Kidney epithelial cell (primary cell): ENCODE measurements around the gene SLC35F6. TPM values are rescaled to one million over a fixed set of nuclear protein-coding genes. Genes with fewer than 3 reads are reported as not detected.

ENCODE experiments used
- DNase-seq: peaks from one replicate; pipeline ENCODE4 v3.0.0-alpha.2; 2010; ENCODE audit warnings: low read depth
- H3K27me3 ChIP-seq: 2 replicates; pipeline ENCODE4 v1.6.0; 2011; ENCODE audit warnings: low read length; ENCODE audit not compliant: control insufficient read depth, insufficient read depth
- H3K36me3 ChIP-seq: 2 replicates; pipeline ENCODE4 v1.5.1; 2011; ENCODE audit warnings: low read length; ENCODE audit not compliant: control insufficient read depth, insufficient read depth
- H3K4me3 ChIP-seq: 2 replicates; pipeline ENCODE4 v1.5.1; 2011; ENCODE audit warnings: low read depth, mild to moderate bottlenecking, control low read depth, low read length
- CTCF ChIP-seq: IDR thresholded peaks from 2 replicates; pipeline ENCODE4 v1.5.1; 2011; ENCODE audit warnings: mild to moderate bottlenecking, moderate library complexity, low read length, control low read depth, inconsistent platforms; ENCODE audit not compliant: insufficient read depth, poor library complexity, severe bottlenecking
- total RNA-seq: library from RNA; depleted of rRNA; stranded (reverse); fragments of >200 nt; gene quantifications from 2 replicates; pipeline ENCODE4 v1.2.3, GENCODE V29; 2015

Gene SLC35F6
- total RNA-seq, 1 donor from 2014 or later, result 80.5 TPM

GRCh38 chr2:26778507-26778906 is 14.4 kb downstream of the SLC35F6 start:
- peaks cover 4% of the 10 kb centered on the region for H3K36me3 ChIP-seq
- no peaks in the 10 kb centered on the region for H3K27me3 ChIP-seq
- TF ChIP-seq CTCF, result no peak
- no peak for DNase-seq
- H3K4me3 ChIP-seq, result no peak overlapping the region

GRCh38 chr2:26780203-26780760 is 16.2 kb downstream of the SLC35F6 start:
- DNase-seq, result no peak
- Histone ChIP-seq H3K27me3 (no peaks in the 10 kb centered on the region), H3K4me3 (no peak overlapping the region), H3K36me3 (peaks cover 4% of the 10 kb centered on the region)
- no peak for TF ChIP-seq CTCF

- DNase-seq, result no peak
Observed at GRCh38 chr2:26782876-26783704, 19.0 kb downstream of the SLC35F6 start.

GRCh38 chr2:26784570-26785234 is 20.6 kb downstream of the SLC35F6 start:
- TF ChIP-seq CTCF, result no peak
- Histone ChIP-seq H3K36me3 (no peaks in the 10 kb centered on the region), H3K27me3 (no peaks in the 10 kb centered on the region), H3K4me3 (no peak overlapping the region)
- no peak for DNase-seq

More at GRCh38 chr2:26782876-26783704, 19.0 kb downstream of the SLC35F6 start:
- H3K27me3 ChIP-seq, result no peaks in the 10 kb centered on the region
- H3K36me3 ChIP-seq, result peaks cover 3% of the 10 kb centered on the region
- no peak for TF ChIP-seq CTCF
- no peak overlapping the region for H3K4me3 ChIP-seq

GRCh38 chr2:26785431-26786206 is 21.5 kb downstream of the SLC35F6 start, which contains the start of gene CENPA:
Gene CENPA (plus strand): TSS chr2:26786056. CDS start chr2:26786197, 141 bp downstream.
- Histone ChIP-seq H3K4me3 (peak within 1 kb of the TSS; percentile 83), H3K36me3 (no peaks in the 10 kb centered on the region), H3K27me3 (no peaks in the 10 kb centered on the region)
- DNase-seq, result peak; percentile 96
- TF ChIP-seq CTCF, result peak; percentile 1
